ENCODE measurements around the gene PLEKHN1. TPM values are rescaled to one million over a fixed set of nuclear protein-coding genes. Genes with fewer than 3 reads are reported as not detected.

Gene PLEKHN1
- total and polyA plus RNA-seq, 2 donors (not counting 3 experiments of a cell fraction or from before 2014, with no cell fraction given): 0.29 to 0.88 TPM

- H3K4me3 ChIP-seq (replicated peaks in 1 of 3; ENCODE audit: insufficient read depth in 1 of 3, low read depth in 1 of 3, low read length in 3 of 3): no peak overlapping the region
- FAIRE-seq: no peak
- no peaks in the 10 kb centered on the region for H4K20me1 ChIP-seq (replicated peaks; ENCODE audit: control insufficient read depth, extremely low read depth, insufficient read depth, low read length)
- H3K27me3 ChIP-seq (ENCODE audit: control insufficient read depth in 2 of 2, insufficient read depth in 2 of 2, low read length in 2 of 2): peaks cover 19 to 20% of the 10 kb centered on the region in 2 experiments
- DNase-seq (ENCODE audit: low read depth, low spot score): no peak
- no peaks in the 10 kb centered on the region for H3K9me1 ChIP-seq (replicated peaks; ENCODE audit: control insufficient read depth, extremely low read depth, insufficient read depth, low read length)
- H3K9ac ChIP-seq (replicated peaks; ENCODE audit: extremely low read depth, insufficient read depth, low read length): no peak overlapping the region
- TF ChIP-seq CTCF (IDR thresholded peaks at IDR 0.05; ENCODE audit: extremely low read depth in 1 of 2, insufficient read depth in 1 of 2, low read depth in 1 of 2, low read length in 2 of 2): no peak
- TF ChIP-seq MYC (IDR thresholded peaks at IDR 0.05; ENCODE audit: low read depth, low read length): no peak
- no peak for TF ChIP-seq POLR2A (IDR thresholded peaks at IDR 0.05; ENCODE audit: low read depth, low read length)
- TF ChIP-seq EZH2 (IDR thresholded peaks at IDR 0.05; ENCODE audit: borderline replicate concordance, low read depth, low read length, severe bottlenecking): no peak
- no TSS peak for BruUV-seq (replicated peaks)
- CTCF ChIA-PET: interaction anchor here (1.4 to 2.9 kb wide), 4 partner anchors 10 to 60 kb away, joined by 3 to 13 read pairs (median 4); no protein-coding TSS in a partner anchor
- no peak overlapping the region for H3K4me2 ChIP-seq (ENCODE audit: insufficient read depth, low read length)
- H3K36me3 ChIP-seq (ENCODE audit: control insufficient read depth in 2 of 2, extremely low read depth in 1 of 2, insufficient read depth in 2 of 2, low read length in 2 of 2): no peaks in the 10 kb centered on the region
- H3K4me1 ChIP-seq (ENCODE audit: control insufficient read depth, extremely low read depth, insufficient read depth, low read length): no peaks in the 10 kb centered on the region
- no peak overlapping the region for H3K27ac ChIP-seq (ENCODE audit: insufficient read depth, low read depth, low read length)
- no peaks in the 10 kb centered on the region for H3K79me2 ChIP-seq (ENCODE audit: control insufficient read depth, insufficient read depth, low read length)
- H3K9me3 ChIP-seq (replicated peaks; ENCODE audit: control insufficient read depth, insufficient read depth, low read length): no peaks in the 10 kb centered on the region
- dilution Hi-C loops (cut with MboI; ENCODE audit: extremely low pct_ligation_motif_present, low sequenced_read_pairs) (no loop called here), intact Hi-C loops (cut with micrococcal nuclease) (no loop called here)
- no peak overlapping the region for H2AFZ ChIP-seq (ENCODE audit: low read depth, low read length)
- POLR2A ChIA-PET: no interaction called here
Observed at GRCh38 chr1:928825-929661, 37.2 kb upstream of the PLEKHN1 start.

Measured in endothelial cell of umbilical vein (primary cell).